ENCODE results near the gene METRNL. TPM values are rescaled to one million over a fixed set of nuclear protein-coding genes. Genes with fewer than 3 reads are reported as not detected.

METRNL gene
- total RNA-seq, 1 experiment from 2014 or later = 47.8 TPM

- DNase-seq (ENCODE audit: low spot score) = no peak
Measured at GRCh38 chr17:83067071-83067717, 12.2 kb upstream of the METRNL start.

DNA sequence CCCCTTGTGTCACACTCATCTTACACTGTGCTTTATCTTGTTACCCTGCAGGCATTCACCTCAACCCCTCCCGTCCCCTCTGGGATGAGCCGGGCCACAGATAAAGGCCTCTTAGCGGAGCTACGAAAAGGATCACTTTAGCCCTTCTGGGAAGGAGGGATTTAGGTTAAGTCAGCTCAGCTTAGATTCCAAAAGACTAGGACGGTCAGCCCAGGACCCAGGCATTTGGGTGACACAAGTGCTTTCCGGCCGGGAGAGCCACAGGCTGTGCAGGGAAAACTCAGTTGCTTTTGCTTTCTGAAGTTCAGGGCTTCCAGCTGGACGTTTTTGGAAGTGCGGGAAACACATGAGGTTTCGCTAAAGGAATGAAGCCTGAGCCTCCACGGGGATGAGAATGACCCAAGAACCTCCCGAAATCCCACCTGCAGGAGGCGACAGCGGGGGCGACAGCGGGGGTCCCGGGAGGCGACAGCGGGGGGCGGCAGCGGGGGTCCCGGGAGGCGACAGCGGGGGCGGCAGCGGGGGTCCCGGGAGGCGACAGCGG lies 11.6 kb upstream of the METRNL start:
- DNase-seq (ENCODE audit: low spot score) = no peak

GRCh38 chr17:83068641-83069570 lies 10.5 kb upstream of the METRNL start:
- no peak for DNase-seq (ENCODE audit: low spot score)

DNA sequence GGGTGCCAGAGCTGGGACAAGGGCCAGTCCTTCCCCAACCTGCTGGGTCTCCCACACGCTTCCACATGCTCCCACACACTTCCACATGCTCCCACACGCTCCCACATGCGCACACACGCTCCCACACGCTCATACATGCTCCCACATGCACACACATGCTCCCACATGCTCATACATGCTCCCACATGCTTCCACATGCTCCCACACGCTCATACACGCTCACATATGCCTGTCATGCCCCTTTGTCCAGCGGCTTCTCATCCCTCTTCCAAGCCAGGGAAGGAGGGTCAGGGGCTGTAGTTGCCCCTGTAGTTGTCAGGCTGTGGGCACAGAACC lies 9.9 kb upstream of the METRNL start:
- DNase-seq (ENCODE audit: low spot score) = no peak

- no peak for DNase-seq (ENCODE audit: low spot score)
Measured at GRCh38 chr17:83069931-83070742, 9.3 kb upstream of the METRNL start.

GRCh38 chr17:83070800-83071341 lies 8.5 kb upstream of the METRNL start:
- no peak for DNase-seq (ENCODE audit: low spot score)

GRCh38 chr17:83071365-83071764 lies 8.0 kb upstream of the METRNL start:
- no peak for DNase-seq (ENCODE audit: low spot score)

DNA sequence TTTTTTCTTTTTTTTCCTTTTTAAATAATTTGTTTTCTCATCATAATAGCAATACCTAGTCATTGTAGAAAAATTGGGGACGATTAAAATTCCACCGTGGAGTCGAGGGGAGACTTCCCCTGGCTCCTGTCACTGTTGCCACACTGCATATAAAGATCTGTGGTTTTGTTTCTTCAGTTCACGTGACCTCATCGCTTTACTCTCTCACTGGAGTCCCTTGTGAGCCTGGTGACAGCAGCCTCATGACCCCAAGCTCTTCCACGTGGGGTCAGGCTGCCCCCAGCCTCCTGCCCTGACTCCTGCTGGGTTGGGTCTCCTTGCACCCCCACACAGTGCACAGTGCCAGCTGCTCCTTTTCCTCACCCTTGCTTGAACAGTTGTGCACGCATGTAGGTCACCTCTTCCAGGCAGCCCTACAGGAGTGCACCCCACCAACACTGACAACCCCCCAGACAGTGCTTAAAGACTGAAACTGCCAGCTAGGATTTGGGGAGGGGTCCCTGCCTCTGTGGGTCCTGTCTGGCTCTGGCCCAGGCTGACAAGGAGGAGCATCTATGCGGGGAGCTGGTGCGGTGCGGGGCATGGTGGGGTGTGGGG lies 7.3 kb upstream of the METRNL start:
- DNase-seq (ENCODE audit: low spot score) = no peak

- no peak for DNase-seq (ENCODE audit: low spot score)
Measured at GRCh38 chr17:83072600-83073358, 6.6 kb upstream of the METRNL start.

- DNase-seq (ENCODE audit: low spot score) = peak; percentile 82
Measured at GRCh38 chr17:83073389-83074063, 5.9 kb upstream of the METRNL start.

- DNase-seq (ENCODE audit: low spot score) = no peak
Measured at GRCh38 chr17:83074486-83075223, 4.8 kb upstream of the METRNL start.

DNA sequence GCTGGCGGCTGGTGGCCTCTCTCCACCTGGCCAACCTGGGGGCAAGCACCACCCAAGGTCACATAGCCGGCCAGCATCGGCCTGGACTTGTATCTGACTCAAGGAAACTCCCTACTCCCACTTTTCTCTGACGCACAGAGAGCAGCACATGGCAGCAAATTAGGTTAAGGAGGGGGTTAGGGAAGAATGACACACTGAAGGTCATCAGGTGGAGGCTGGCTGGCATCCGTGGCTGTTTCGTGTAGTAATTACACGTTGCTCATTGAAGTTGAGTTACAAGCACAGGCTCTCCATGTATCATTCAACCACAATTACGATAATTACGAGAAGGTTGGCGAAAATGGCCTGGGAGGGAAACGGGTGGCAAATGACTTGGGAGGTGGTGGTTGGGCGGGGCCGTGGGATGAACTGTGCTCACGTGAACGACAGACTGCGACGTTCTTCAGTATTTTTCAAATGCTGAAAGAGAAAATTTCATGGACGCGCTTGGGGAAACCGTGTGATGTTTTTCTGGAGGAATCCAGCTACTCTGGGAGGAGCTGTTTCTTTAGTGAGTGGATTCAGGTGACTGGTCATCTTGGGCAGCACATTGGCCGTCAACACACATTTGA lies 4.0 kb upstream of the METRNL start:
- no peak for DNase-seq (ENCODE audit: low spot score)

GRCh38 chr17:83076938-83077337 lies 2.5 kb upstream of the METRNL start:
- DNase-seq (ENCODE audit: low spot score) = no peak

- no peak for DNase-seq (ENCODE audit: low spot score)
Measured at GRCh38 chr17:83077411-83077810, 2.0 kb upstream of the METRNL start.

DNA sequence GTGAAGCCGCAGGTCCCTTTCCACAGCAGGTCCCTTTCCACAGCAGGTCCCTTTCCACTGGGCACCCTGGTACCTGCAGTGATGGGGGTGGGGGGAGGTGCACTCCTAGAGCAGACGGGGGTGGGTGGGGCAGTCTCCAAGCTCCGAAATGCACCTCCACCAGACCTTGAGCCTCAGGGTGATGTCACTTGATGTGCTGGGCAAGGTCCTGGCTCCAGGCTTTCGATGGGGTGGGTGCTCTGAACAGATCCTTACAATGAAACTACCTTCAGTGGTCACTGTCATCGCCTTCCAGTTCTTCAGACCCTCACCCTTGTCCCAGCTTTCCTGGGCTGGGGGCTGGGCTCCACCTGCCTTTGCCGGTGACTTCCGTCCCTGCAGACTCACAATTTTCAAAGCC lies 1.5 kb upstream of the METRNL start:
- no peak for DNase-seq (ENCODE audit: low spot score)

DNA sequence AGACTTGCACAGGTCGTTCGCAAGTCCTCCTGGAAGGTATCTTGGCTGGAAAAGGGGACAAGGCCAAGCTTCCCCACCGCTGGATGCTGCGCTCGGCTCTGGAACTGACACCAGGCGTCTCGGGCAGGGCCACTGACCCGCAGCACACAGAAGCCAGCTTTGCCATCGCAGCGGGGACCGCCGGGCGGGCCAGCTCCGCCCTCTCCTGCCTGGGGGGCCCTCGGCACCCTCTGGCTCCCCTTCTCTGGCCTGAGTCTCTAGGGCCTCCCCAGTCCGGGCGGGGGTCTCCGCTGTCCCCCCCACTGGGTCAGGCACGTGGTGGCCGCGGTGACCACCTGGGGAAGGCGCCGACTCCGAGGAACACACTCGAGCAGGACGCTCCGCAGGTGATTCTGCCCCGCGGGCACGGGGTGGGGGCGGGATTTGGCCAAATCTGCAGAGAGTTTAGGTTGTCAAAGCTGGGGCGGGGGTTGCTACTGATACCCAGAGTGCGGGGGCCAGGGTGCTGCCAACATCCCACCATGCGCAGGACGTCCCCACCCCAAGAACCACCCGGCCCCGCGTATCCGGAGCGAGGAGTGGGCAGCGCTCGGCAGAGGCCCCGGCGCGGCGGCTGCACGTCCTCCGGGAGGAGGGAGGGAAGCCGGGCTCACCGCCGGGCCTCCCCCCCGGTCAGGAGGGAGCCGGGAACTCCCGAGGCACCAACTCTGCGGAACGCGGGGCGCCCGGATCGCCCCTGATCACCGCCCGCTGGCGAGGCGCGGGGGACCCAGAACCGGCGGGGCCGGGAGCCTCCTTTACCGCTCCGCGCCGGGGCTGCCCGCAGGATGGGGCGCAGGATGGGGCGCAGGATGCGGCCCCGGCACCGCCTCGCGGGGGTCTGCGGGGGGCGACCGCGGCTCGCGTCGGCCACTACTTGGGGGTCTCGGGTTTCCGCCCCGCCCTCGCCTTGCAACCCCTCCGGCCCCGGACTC lies 744 bp upstream of the METRNL start:
- no peak for DNase-seq (ENCODE audit: low spot score)

DNA sequence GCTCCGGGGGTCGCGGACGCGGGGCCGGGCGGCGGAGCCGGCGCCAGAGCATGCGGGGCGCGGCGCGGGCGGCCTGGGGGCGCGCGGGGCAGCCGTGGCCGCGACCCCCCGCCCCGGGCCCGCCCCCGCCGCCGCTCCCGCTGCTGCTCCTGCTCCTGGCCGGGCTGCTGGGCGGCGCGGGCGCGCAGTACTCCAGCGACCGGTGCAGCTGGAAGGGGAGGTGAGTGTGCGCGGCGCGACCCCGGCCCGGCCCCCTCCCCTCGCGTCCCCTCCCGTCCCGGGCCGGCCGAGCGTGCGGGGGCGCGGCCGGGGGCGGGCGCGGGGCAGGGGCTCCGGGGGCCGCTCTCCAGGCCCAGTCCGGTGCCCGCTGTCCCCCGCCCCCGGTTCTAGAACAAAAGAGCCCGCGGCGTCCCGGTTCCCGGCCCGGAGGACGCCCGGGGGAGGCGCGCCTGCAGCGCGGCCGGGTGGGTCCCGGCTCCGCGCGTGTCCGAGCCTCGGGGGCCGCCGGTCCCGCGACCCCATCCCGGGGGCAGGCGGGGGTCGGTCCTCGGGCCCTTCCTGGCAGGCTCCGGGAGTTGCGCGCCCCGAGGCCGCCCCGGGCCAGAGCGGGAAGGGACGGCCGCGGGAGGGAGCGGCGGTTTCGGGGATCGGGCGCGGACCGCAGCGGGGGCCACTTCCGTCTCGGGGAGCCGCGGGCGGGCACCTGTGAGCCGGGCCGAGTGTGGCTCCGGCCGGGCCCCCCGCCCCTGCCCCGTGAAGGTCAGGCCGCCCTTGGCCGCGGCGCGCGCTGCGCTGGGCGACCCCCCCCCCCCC lies 563 bp downstream of the METRNL start:
- DNase-seq (ENCODE audit: low spot score) = no peak

Data from H4 (cell line).